GM19035 (cell line): Measurements from ENCODE around the gene POLK.
"Not testable (repeated sequence)": the region's sequence is repeated elsewhere in the genome, so short reads cannot be mapped to it uniquely, and the experiment has no call there.

Experiments
- ATAC-seq: cut with Tn5 transposase; IDR thresholded peaks from one replicate; pipeline ENCODE4 v1.9.1; 2021; ENCODE audit not compliant: unreplicated experiment

The POLK gene

DNA sequence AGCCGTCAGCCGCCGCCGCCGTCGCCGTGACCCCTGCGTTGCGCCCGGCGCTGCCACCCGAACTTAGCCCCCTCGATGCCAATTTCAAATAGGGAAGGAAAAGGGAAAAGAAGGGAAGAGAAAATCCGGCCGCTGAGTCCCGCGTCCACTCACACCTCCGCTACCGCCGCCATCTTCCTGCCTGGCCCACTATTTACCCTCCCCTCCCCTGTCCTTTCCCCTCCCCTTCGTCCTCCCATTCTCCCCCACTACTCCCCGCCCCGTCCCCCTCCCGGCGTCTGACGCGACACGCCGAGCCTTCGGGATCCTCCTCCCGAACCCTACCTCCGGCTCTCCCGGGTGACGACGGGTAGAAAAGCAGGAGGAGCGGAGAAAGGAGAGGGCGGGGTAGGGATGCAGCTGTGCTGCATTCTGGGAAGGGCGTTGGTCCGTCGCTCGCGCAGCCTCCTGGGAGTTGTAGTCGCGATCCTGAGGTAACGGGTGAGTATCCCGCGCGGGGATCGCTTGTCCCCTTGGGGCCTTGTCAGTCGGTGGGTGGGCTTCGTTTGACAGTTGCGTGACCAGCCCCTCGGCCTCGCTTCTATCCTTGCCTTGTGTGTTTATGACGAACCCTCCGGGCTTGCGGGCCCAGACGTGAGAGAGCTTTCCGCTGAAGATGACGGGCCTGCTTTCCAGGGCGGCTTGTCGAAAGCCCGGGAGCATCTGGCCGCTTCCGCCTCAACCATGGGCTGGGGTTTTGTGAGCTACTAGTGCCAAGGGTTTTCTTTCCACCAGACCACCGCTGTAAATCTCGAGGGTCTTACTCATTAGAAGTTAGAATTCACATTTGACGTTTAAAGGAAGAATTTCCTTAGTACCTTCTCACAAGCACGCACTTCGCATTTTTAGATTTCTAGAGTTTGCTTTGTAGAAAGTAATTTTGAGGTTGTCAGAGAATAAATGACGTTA is at the start of gene POLK, which contains the start of gene CERT1:
Gene POLK (plus strand): TSS at position 457 of the 948 bp plus-strand sequence.
Gene CERT1 (minus strand): TSS at position 195 of the 948 bp plus-strand sequence. CDS start 422 bp downstream, outside the sequence.
- ATAC-seq, result peak; percentile 83

DNA sequence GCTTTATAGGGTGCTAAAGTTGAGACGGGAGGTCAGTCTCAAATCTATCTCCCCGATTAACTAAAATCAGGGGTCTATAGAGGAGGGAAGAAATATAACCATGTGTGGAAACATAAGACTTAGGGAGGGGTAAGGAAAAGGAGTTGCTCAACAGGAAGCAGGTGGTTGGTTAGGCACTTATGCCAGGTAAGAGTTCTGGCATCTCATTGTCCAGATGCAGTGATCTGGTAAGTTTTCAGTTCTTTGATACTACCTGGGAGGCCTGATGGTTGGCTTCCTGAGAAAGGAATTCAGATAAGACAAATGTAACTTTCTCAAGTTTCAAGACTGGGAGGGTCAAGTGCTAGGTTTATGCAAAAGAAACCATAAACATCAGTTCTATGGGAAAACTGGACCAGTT is 48.0 kb upstream of the POLK start:
- no peak for ATAC-seq

DNA sequence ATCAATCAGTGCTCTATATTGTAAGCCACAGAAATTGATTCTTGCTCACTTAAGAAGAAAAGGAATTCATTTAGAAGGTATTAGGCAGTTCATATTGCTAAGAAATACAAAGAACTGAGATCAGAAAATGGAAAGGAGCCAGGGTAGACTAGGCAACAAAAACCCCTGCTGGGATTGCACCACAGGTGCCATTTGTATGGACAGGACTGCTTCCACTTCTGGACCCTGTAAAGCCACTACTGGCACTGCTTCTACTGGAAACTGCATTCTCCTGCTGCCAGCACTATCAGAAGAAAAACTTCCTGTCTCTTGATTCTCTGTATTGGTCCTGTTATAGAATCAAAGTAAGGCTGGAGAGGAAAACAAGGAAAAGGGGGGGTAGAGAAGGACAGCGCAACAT is 46.2 kb upstream of the POLK start:
- ATAC-seq, result no peak

DNA sequence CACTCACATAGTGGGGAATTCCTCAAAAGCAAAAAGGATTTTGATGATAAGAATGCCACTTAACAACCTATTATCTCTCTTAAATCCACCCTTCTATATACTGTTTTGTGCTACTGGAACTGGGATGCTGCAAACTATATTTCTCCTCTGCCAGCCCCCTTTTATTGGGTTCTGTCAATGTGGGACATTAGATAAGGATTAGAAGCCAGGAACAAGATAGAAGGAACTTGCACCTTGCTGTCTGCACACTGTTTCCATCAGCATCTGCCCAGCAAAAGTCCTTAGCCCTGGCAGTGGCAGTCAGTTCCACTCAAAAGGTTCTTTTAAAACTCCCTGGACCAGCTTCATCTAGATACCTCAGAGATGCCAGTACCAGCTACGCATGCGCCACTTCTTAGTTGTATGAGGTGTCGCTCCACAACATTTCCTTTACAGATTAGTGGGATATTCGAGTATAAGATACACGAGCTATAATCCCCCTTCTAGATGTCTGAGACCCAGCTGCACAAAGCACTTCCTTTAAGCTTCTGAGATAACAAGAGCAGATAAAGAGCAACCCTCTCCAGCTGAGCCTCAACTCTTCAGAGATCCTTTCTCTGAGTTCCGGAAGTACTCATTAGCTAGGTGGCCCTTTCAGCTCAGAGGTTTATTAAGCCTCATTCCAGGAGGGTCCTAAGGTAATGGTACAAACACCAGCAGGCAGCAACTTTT is 45.5 kb upstream of the POLK start:
- ATAC-seq, result no peak

DNA sequence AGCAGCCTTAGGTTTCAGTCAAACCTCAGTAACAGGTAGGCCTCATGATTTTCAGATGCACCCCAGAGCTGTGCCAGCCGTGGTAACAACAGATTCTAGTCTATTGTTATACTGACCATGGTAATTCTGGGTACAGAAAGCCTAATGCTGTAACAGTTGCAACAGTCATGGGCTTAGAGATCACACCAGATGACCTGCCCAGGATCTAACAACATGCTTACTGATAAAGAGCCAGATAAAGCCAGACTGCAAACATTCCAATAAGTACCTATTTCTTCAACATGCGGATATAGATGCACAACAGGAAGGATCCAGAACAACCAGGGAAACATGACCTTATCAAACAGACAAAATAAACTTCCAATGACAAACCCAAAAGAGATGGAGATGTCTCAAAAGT is 43.1 kb upstream of the POLK start:
- no peak for ATAC-seq

DNA sequence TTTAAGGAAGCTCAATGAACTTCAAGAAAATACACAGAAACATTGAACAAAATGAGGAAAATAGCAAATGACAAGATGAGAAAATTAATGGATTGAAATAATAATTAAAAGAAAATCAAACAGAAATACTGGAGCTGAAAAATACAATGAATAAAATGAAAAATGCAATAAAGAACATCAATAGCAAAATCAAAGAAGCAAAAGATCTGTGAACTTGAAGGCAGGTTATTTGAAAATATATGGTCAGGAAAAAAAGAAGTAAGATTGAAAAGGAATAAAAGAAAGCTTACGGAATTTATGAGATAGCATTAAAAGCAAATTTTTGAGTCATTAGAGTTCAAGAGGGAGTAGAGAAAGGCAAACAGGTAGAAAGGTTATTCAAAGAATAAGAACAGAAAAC is 42.7 kb upstream of the POLK start:
- ATAC-seq, result no peak

DNA sequence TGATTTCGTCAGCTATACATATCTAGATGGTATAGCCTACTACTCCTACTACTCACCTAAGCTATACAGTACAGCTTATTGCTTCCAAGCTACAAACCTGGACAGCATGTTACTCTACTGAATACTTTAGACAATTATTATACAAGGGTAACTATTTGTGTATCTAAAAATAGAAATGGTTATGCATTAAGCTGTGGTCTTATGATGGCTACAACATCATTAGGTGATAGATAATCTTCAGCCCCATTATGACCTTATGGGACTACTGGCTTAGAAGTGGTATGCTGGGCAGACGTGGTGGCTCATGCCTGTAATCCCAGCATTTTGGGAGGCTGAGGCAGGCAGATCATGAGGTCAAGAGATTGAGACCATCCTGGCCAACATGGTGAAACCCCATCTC is 40.5 kb upstream of the POLK start:
- no peak for ATAC-seq

DNA sequence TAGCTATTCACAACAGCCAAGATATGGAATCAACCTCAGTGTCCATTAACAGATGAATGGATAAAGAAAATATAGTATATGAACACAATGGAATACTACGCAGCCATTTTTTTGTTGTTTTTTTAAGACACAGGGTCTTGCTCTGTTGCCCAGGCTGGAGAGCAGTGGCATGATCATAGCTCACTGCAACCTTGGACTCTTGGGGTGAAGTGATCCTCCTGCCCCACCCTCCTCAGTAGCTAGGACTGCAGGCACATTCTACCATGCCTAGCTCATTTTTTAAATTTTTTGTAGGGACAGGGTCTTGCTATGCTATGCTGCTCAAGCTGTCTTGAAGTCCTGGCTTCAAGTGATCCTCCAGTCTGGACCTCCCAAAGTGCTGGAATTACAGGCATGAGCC is 38.7 kb upstream of the POLK start:
- no peak for ATAC-seq

DNA sequence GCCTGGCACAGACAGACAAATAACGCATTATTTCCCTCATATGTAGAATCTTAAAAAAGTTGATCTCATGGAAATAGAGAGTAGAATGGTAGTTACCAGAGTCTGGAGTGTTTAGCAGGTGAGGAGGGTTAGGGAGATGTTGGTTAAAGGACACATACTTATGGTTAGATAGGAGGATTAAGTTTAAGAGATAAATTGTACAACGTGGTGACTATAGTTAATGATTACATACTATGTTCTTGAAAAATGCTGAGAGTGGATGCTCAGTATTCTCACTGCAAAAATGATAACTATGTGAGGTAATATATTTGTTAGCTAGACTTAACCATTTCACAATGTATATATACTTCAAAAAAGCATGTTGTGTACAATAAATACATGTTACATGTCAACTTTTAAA is 38.2 kb upstream of the POLK start:
- no peak for ATAC-seq

DNA sequence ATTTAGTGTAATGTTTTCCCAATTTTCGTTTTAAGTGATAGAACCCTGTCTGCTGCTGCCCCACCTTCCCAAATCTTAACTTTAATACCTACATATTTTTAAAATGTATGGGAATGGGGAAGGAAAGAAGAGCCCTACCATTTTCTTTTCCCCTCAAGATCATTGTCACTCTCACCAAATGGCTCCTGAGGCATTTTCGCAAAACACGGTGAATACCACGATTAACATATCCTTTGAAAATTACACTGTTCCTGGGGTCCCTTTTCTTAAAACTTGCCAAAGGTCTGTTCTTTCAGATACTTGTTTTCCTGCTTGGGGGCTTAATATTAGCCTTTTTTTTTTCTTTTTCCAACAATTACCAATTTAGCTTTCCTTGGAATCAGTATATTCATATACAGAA is 36.3 kb upstream of the POLK start:
- no peak for ATAC-seq

DNA sequence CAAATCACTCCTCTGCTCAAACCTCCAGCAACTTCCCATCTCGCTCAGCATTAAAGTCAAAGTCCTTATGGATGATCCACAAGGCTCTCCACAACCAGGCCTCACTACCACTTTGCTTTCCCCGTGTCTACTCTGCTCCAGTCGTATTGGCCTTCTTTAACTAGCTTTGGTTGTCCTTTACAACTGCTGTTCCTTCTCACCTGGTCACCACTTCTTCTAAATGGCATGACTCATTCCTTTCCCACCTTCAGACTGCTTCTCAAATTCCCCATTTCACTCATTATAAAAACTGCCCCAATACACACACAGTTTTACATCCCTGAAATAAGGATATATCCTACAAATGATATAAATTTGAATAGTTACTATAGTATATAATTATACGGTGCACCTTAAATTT is 30.7 kb upstream of the POLK start:
- no peak for ATAC-seq

DNA sequence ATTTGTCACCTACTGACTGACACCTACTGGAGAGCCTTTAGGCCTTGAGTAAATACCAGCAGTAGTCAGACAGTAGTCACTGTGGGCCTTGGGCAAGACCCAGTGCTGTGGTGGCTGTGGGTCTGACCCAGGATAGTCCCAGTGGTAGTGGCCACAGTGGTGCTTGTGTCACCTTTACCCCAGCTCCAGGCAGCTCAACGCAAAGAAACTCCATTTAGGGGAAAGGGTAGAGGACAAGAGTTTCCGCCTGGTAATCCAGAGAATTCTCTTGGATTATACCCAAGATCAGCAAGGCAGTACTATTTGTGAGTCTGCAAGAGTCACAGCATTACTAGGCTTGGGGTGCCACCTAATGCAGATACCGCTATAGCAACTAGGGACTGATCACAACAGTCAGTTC is 29.2 kb upstream of the POLK start:
- ATAC-seq, result no peak

DNA sequence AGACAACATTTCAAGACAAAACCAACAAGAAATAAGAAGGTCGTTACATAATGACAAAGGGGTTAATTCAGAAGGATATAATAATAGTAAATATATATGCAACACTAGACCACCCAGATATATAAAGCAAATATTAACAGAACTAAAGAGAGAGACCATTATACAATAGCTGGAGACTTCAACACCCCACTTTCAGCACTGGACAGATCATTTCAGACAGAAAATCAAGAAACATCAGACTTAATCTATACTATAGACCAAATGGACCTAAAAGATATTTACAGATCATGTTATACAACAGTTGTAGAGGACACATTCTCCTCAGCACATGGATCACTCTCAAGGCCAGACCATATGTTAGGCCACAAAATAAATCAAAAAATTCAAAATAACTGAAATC is 27.1 kb upstream of the POLK start:
- no peak for ATAC-seq

DNA sequence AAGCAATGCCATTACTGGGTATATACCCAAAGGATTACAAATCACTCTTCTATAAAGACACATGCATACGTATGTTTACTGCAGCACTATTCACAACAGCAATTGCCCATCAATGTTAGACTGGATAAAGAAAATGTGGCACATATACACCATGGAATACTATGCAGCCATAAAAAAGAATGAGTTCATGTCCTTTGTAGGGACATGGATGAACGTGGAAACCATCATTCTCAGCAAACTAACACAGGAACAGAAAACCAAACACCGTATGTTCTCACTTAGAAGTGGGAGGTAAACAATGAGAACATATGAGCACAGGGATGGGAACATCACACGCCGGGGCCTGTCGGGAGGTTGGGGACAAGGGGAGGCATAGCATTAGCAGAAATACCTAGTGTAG is 21.8 kb upstream of the POLK start:
- not testable (repeated sequence) for ATAC-seq

DNA sequence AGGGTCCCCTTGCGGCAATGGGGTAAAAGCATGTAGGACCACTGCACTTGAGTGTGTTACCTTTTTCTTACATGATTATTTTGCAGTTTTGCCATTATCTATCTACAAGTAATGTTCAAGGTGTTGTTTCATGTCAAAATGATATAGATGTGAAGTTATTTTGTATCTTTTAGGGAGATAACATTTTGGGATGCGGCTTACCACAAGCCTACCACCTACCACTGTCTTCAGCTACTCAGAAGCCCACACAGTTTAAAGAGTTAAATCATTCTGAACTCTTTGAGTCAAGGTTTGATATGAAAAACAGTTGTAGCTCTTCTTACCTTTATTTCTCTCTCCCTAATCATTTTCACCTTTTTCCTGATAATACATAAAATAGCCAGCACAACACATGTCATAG is 20.1 kb upstream of the POLK start:
- ATAC-seq, result no peak

DNA sequence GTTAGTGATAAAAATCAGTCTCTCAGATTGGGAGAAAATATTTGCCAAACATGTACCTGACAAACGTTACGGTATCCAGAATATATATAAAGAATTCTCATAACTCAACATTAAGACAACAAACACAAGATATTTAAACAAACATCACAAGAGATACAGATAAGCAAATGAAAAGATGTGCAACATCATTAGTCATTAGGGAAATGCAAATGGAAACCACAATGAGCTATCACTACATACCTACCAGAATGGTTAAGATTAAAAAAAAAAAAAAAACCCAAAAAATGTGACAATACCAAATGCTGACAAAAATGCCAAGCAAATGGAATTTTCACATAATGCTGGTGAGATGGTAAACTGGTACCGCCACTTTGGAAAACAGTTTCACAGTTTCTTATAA is 15.7 kb upstream of the POLK start:
- no peak for ATAC-seq

DNA sequence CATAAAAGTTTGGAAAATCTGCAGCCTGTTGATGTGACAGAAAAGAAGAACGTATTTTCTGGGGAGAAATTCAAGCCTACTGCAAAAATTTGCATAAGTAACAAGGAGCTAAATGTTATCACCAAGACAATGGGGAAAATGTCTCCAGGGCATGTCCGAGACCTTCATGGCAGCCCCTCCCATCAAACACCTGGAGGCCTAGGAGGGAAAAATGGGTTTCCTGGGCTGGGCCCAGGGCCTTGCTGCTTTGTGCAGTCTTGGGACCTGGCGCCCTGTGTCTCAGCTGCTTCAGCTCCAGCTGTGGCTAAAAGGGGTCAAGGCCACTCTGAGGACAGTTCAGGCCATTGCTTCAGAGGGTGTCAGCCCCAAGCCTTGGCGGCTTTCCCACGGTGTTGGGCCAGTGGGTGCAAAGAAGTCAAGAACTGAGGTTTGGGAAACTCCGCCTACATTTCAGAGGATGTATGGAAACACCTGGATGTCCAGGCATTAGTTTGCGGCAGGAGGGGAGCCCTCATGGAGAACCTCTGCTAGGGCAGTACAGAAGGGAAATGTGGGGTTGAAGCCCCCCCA is 13.4 kb upstream of the POLK start:
- no peak for ATAC-seq

DNA sequence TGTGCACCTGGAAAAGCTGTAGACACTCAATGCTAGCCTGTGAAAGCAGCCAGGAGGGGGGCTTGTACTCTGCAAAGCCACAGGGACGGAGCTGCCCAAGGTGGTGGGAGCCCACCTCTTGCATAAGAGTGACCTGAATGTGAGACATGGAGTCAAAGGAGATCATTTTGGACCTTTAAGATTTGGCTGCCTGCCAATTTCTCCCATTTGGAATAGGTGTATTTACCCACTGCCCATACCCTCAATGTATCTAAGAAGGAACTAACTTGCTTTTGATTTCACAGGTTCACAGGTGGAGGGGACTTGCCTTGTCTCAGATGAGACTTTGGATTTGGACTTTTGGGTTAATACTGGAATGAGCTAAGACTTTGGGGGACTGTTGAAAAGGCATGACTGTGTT is 12.8 kb upstream of the POLK start:
- ATAC-seq, result not testable (repeated sequence)

DNA sequence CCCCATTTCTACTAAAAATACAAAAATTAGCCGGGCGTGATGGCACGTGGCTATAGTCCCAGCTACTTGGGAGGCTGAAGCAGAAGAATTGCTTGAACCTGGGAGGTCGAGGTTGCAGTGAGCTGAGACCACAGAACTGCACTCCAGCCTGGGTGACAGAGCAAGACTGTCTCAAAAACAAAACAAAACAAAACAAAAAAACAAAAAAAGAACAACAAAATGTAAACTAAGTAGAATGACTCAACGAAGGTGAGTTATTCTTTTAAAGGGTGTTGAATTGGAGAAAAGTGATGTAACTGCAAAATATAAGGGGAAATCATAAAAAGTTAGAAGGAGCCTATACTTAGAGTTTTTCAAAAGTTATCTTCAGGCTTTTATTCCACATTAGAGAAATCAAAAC is 6.6 kb upstream of the POLK start:
- not testable (repeated sequence) for ATAC-seq

DNA sequence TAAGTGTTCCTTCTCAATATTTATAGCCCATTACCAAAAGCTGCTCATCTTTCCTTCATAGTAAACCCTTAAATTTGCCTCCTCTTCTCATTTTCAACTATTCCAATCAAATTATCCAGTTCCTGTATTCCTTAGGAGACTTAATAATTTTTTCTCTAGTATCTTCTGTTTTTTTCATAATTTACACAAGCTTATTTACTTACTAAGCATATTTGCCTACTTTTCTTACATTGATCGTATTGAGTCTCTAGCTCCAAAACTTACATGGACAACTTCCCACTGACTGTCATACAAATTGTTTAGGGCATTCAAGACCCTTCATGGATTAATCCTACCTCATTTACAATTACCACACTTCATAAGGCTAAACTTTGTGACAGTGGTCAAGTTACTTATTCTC is 3.9 kb upstream of the POLK start:
- no peak for ATAC-seq

DNA sequence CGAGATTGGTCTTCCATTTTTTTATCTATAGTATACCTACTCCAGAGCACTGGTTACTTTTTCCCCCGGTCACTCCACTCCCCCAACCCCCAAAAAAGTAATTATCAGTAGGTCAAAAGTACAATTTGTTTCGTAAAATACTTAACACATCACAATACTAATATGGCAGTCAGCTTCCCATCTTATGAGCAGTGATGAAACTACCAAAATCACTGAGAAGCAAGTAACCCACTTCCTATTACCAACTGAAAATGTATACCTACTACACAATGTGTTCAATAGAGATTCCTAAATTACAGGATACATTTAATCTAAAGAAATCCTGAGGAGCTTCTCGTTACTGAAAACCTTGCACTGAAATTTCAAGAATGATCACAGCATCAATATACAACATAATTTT is 2.1 kb upstream of the POLK start:
- no peak for ATAC-seq

DNA sequence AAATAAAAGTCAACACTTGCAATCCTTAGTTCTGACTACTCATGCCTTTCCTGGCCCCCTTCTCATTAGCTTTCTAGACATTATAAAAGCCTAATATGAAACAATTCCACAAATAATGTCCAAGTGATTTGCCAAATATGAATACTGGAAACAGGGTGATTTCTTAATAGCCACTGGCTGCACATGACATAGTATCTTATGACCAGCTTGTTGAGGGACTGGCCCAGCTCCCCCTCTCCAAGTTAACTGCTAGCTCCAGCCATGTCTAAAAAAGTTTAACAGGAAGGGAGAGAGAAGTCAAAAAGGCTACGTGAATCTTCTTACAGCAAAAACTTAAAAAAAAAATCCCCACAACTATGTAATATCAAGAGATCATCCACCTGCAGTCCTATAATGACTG is 1.7 kb upstream of the POLK start:
- no peak for ATAC-seq
